Measurements from ENCODE around the gene GDPD5. TPM values are rescaled to one million over a fixed set of nuclear protein-coding genes. Genes with fewer than 3 reads are reported as not detected.

GDPD5 gene
- total and polyA plus RNA-seq, 2 donors (not counting 1 experiment from before 2014, with no cell fraction given) = 2.5 to 3.1 TPM

DNA sequence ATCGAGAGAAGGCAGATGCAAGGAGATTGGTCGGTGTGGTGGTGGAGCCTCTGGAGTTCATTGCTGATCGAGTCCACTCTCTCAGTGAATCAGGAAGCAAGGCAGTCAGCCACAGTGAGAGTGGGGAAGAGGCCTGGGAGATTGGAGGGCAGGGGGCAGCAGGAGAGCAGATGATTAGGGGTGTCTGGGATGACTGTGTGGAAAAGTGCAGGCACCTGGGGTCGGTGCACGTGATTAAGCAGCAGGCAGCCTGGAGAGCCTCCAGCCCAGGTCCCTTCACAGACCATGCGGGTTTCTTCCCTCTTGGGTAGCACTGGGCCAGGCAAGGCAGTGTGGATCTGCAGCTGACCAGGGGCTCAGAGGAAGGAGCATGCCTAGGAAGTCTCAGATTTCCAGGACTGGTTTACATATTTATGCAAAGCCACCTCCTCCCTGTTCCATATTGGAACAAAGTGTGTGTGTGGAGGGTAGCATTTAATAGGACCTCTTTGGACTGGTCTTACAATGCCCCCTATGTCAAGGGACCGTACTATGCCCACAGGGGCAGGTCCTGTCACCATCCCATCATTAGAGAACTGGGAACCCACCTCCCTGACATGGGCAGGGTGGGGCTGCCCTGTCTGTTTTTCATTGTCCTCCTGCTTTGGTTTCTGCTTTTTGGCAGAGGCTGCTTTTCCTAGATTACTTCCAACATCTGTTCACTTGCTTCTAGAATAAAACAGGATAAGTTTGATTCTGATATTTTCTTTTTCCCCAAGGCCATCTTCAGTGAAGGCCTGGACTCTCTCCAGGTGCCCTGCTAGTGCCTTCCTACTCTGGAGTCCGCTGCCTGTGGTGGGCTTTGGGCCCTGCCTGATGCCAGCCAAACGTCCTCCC is 14.0 kb upstream of the GDPD5 start:
- DNase-seq (ENCODE audit: low read depth in 2 of 2) = no peak
- H3K79me2 ChIP-seq (ENCODE audit: control insufficient read depth, insufficient read depth, low read length) = no peaks in the 10 kb centered on the region
- H3K27ac ChIP-seq (ENCODE audit: insufficient read depth, low read length) = no peak overlapping the region
- H4K20me1 ChIP-seq (ENCODE audit: control insufficient read depth, extremely low read depth, insufficient read depth, low read length) = no peaks in the 10 kb centered on the region
- no peaks in the 10 kb centered on the region for H3K4me1 ChIP-seq (ENCODE audit: control insufficient read depth, extremely low read depth, insufficient read depth, low read length)
- H3K27me3 ChIP-seq (ENCODE audit: control insufficient read depth, insufficient read depth, low read length) = peaks cover 9% of the 10 kb centered on the region
- no peak for TF ChIP-seq CTCF (conservative IDR thresholded peaks at IDR 0.05 in 1 of 2, IDR thresholded peaks at IDR 0.05 in 1 of 2; ENCODE audit: low read depth in 1 of 2, low read length in 2 of 2)
- no peak for TF ChIP-seq EZH2 (IDR thresholded peaks at IDR 0.05; ENCODE audit: low read length, missing control alignments)
- no peak overlapping the region for H3K4me3 ChIP-seq (replicated peaks in 1 of 4; ENCODE audit: control extremely low read depth in 1 of 4, insufficient read depth in 1 of 4, low read depth in 3 of 4, low read length in 4 of 4)
- H2AFZ ChIP-seq (ENCODE audit: low read length) = no peak overlapping the region
- H3K9me3 ChIP-seq (ENCODE audit: control insufficient read depth, insufficient read depth, low read depth, low read length) = no peaks in the 10 kb centered on the region
- H3K36me3 ChIP-seq (ENCODE audit: control insufficient read depth, insufficient read depth, low read length) = no peaks in the 10 kb centered on the region
- H3K4me2 ChIP-seq (ENCODE audit: extremely low read depth, insufficient read depth, low read length) = no peak overlapping the region
- no peak overlapping the region for H3K9ac ChIP-seq (ENCODE audit: insufficient read depth, low read length)

GRCh38 chr11:75538150-75538942 is 12.6 kb upstream of the GDPD5 start:
- no peak overlapping the region for H3K27ac ChIP-seq (ENCODE audit: insufficient read depth, low read length)
- no peak overlapping the region for H3K4me2 ChIP-seq (ENCODE audit: extremely low read depth, insufficient read depth, low read length)
- no peak overlapping the region for H3K4me3 ChIP-seq (replicated peaks in 1 of 4; ENCODE audit: control extremely low read depth in 1 of 4, insufficient read depth in 1 of 4, low read depth in 3 of 4, low read length in 4 of 4)
- H2AFZ ChIP-seq (ENCODE audit: low read length) = no peak overlapping the region
- peaks cover 3% of the 10 kb centered on the region for H3K4me1 ChIP-seq (ENCODE audit: control insufficient read depth, extremely low read depth, insufficient read depth, low read length)
- no peaks in the 10 kb centered on the region for H3K79me2 ChIP-seq (ENCODE audit: control insufficient read depth, insufficient read depth, low read length)
- H3K36me3 ChIP-seq (ENCODE audit: control insufficient read depth, insufficient read depth, low read length) = no peaks in the 10 kb centered on the region
- TF ChIP-seq EZH2 (IDR thresholded peaks at IDR 0.05; ENCODE audit: low read length, missing control alignments) = no peak
- TF ChIP-seq CTCF (conservative IDR thresholded peaks at IDR 0.05 in 1 of 2, IDR thresholded peaks at IDR 0.05 in 1 of 2; ENCODE audit: low read depth in 1 of 2, low read length in 2 of 2) = no peak
- H3K9me3 ChIP-seq (ENCODE audit: control insufficient read depth, insufficient read depth, low read depth, low read length) = no peaks in the 10 kb centered on the region
- H3K27me3 ChIP-seq (ENCODE audit: control insufficient read depth, insufficient read depth, low read length) = peaks cover 12% of the 10 kb centered on the region
- DNase-seq (ENCODE audit: low read depth in 2 of 2) = no peak
- no peak overlapping the region for H3K9ac ChIP-seq (ENCODE audit: insufficient read depth, low read length)
- H4K20me1 ChIP-seq (ENCODE audit: control insufficient read depth, extremely low read depth, insufficient read depth, low read length) = no peaks in the 10 kb centered on the region

- Histone ChIP-seq H3K27ac (ENCODE audit: insufficient read depth, low read length) (no peak overlapping the region), H4K20me1 (ENCODE audit: control insufficient read depth, extremely low read depth, insufficient read depth, low read length) (no peaks in the 10 kb centered on the region), H3K9me3 (ENCODE audit: control insufficient read depth, insufficient read depth, low read depth, low read length) (no peaks in the 10 kb centered on the region), H3K36me3 (ENCODE audit: control insufficient read depth, insufficient read depth, low read length) (no peaks in the 10 kb centered on the region), H2AFZ (ENCODE audit: low read length) (no peak overlapping the region), H3K9ac (ENCODE audit: insufficient read depth, low read length) (no peak overlapping the region), H3K27me3 (ENCODE audit: control insufficient read depth, insufficient read depth, low read length) (peaks cover 12% of the 10 kb centered on the region), H3K79me2 (ENCODE audit: control insufficient read depth, insufficient read depth, low read length) (no peaks in the 10 kb centered on the region), H3K4me2 (ENCODE audit: extremely low read depth, insufficient read depth, low read length) (no peak overlapping the region), H3K4me3 (replicated peaks in 1 of 4; ENCODE audit: control extremely low read depth in 1 of 4, insufficient read depth in 1 of 4, low read depth in 3 of 4, low read length in 4 of 4) (no peak overlapping the region), H3K4me1 (ENCODE audit: control insufficient read depth, extremely low read depth, insufficient read depth, low read length) (peaks cover 3% of the 10 kb centered on the region)
- DNase-seq (ENCODE audit: low read depth in 2 of 2) = no peak
- TF ChIP-seq CTCF (conservative IDR thresholded peaks at IDR 0.05 in 1 of 2, IDR thresholded peaks at IDR 0.05 in 1 of 2; ENCODE audit: low read depth in 1 of 2, low read length in 2 of 2) (no peak), EZH2 (IDR thresholded peaks at IDR 0.05; ENCODE audit: low read length, missing control alignments) (no peak)
Observed at GRCh38 chr11:75537740-75538139, 12.0 kb upstream of the GDPD5 start.

Data from fibroblast of lung (primary cell).